ENCODE measurements around the gene TMOD3.

Gene TMOD3

GRCh38 chr15:51798281-51798680, 31.2 kb upstream of the TMOD3 start:
- H4K20me1 ChIP-seq (ENCODE audit: insufficient read depth): no peaks in the 10 kb centered on the region
- H3K4me2 ChIP-seq: no peak overlapping the region

DNA sequence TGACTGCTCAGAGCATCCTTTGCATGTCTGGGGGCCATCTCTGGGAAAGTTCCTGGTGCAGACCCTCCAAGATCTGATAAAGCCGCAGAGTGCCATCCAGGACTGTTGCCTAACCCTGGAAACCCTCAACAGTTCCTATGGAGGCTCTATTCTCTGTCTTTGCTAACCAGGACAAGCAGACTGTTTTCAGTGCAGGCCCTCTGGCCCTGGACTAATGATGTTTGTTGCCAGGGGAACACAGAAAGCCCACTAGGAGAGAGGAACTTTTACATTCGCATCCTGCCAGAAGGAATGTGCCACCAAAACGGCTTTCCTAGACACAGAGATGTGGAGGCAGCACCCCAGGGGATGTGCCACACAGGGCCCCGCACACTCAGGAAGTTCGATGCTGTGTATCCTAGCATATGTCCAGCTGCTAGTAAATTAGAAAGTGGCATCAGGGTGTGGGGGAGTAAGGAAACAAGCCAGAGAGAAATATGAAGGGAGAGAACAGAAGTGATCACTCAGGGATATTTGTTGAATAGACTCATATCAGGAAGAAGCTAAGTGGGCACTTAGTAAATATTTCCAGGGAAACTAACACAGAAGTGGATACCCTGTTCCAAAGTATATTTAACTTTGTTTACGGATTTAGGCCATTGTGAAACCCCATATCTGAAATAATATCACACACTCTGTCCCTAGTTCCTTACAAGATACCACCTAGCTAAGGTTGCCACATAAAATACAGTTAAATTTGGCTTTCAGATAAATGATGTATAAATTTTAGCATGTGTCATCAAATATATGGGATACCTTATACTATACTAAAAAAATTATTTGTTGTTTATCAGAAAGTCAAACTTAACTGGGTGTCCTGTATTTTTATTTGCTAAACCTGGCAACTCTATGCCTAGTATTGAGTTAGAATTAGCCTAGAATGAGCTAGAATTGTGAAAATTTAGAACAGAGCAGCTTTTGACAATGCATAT, 29.9 kb upstream of the TMOD3 start:
- H3K4me2 ChIP-seq: no peak overlapping the region
- no peaks in the 10 kb centered on the region for H3K79me2 ChIP-seq (ENCODE audit: insufficient read depth, low read depth)
- H4K20me1 ChIP-seq (ENCODE audit: insufficient read depth): no peaks in the 10 kb centered on the region
- no peak overlapping the region for H3K9ac ChIP-seq
- no peak overlapping the region for H2AFZ ChIP-seq (ENCODE audit: low read depth)
- no peaks in the 10 kb centered on the region for H3K27me3 ChIP-seq (ENCODE audit: insufficient read depth, low read depth)
- peaks cover 13% of the 10 kb centered on the region for H3K4me1 ChIP-seq (ENCODE audit: low read depth, poor library complexity, severe bottlenecking)
- no peak overlapping the region for H3K4me3 ChIP-seq (IDR thresholded peaks at IDR 0.05; ENCODE audit: insufficient read depth, low read depth, low read length)
- no peaks in the 10 kb centered on the region for H3K36me3 ChIP-seq (ENCODE audit: insufficient read depth)
- no peak overlapping the region for H3K27ac ChIP-seq
- no peak for TF ChIP-seq CTCF (conservative IDR thresholded peaks at IDR 0.05; ENCODE audit: low read depth, low read length)

More at GRCh38 chr15:51798281-51798680, 31.2 kb upstream of the TMOD3 start:
- Histone ChIP-seq H2AFZ (ENCODE audit: low read depth) (no peak overlapping the region), H3K4me1 (ENCODE audit: low read depth, poor library complexity, severe bottlenecking) (peaks cover 13% of the 10 kb centered on the region), H3K79me2 (ENCODE audit: insufficient read depth, low read depth) (no peaks in the 10 kb centered on the region), H3K27me3 (ENCODE audit: insufficient read depth, low read depth) (no peaks in the 10 kb centered on the region), H3K4me3 (IDR thresholded peaks at IDR 0.05; ENCODE audit: insufficient read depth, low read depth, low read length) (no peak overlapping the region), H3K27ac (no peak overlapping the region), H3K9ac (no peak overlapping the region), H3K36me3 (ENCODE audit: insufficient read depth) (no peaks in the 10 kb centered on the region)
- no peak for TF ChIP-seq CTCF (conservative IDR thresholded peaks at IDR 0.05; ENCODE audit: low read depth, low read length)

GRCh38 chr15:51801391-51801835, 28.0 kb upstream of the TMOD3 start:
- Histone ChIP-seq H3K79me2 (ENCODE audit: insufficient read depth, low read depth) (no peaks in the 10 kb centered on the region), H3K9ac (no peak overlapping the region), H3K4me1 (ENCODE audit: low read depth, poor library complexity, severe bottlenecking) (peaks cover 13% of the 10 kb centered on the region), H2AFZ (ENCODE audit: low read depth) (no peak overlapping the region), H3K27me3 (ENCODE audit: insufficient read depth, low read depth) (no peaks in the 10 kb centered on the region), H4K20me1 (ENCODE audit: insufficient read depth) (no peaks in the 10 kb centered on the region), H3K4me2 (no peak overlapping the region), H3K27ac (no peak overlapping the region), H3K4me3 (IDR thresholded peaks at IDR 0.05; ENCODE audit: insufficient read depth, low read depth, low read length) (no peak overlapping the region), H3K36me3 (ENCODE audit: insufficient read depth) (no peaks in the 10 kb centered on the region)
- TF ChIP-seq CTCF (conservative IDR thresholded peaks at IDR 0.05; ENCODE audit: low read depth, low read length): peak; percentile 62

GRCh38 chr15:51802593-51802992, 26.9 kb upstream of the TMOD3 start:
- no peak for TF ChIP-seq CTCF (conservative IDR thresholded peaks at IDR 0.05; ENCODE audit: low read depth, low read length)
- no peaks in the 10 kb centered on the region for H3K36me3 ChIP-seq (ENCODE audit: insufficient read depth)
- no peak overlapping the region for H3K9ac ChIP-seq
- H3K27me3 ChIP-seq (ENCODE audit: insufficient read depth, low read depth): no peaks in the 10 kb centered on the region
- peaks cover 13% of the 10 kb centered on the region for H3K4me1 ChIP-seq (ENCODE audit: low read depth, poor library complexity, severe bottlenecking)
- H3K4me2 ChIP-seq: no peak overlapping the region
- no peak overlapping the region for H2AFZ ChIP-seq (ENCODE audit: low read depth)
- H3K4me3 ChIP-seq (IDR thresholded peaks at IDR 0.05; ENCODE audit: insufficient read depth, low read depth, low read length): no peak overlapping the region
- H3K27ac ChIP-seq: no peak overlapping the region
- no peaks in the 10 kb centered on the region for H3K79me2 ChIP-seq (ENCODE audit: insufficient read depth, low read depth)
- no peaks in the 10 kb centered on the region for H4K20me1 ChIP-seq (ENCODE audit: insufficient read depth)

All from KMS-11 (cell line).